Tibial artery (tissue), 4 donors: ENCODE results near the gene MX1.

Source experiments
- DNase-seq, 2 donors: peaks; one replicate each; pipeline ENCODE4 v3.0.0-alpha.2; 2019
- H3K27ac ChIP-seq, 2 donors: fragments of 200-600 bp; sonication (generic) in 1 of 2; 1 replicate in 1 of 2; 2 replicates in 1 of 2; pipeline ENCODE4 v1.5.1; 2018 to 2019; ENCODE audit warnings: mild to moderate bottlenecking in 1 of 2
- H3K27me3 ChIP-seq, 2 donors: fragments of 200-600 bp; sonication (generic) in 1 of 2; one replicate each; pipeline versions ENCODE4 v1.5.1 to v1.6.0; 2016 to 2019
- H3K36me3 ChIP-seq, 3 donors: fragments of 200-600 bp; sonication (generic) in 2 of 3; one replicate each; pipeline ENCODE4 v1.5.1; 2016 to 2019; ENCODE audit warnings: mild to moderate bottlenecking in 2 of 3
- H3K4me1 ChIP-seq, 4 donors: fragments of 200-600 bp; sonication (generic) in 2 of 4; 1 replicate in 3 of 4; 2 replicates in 1 of 4; pipeline ENCODE4 v1.5.1; 2016 to 2019
- H3K4me3 ChIP-seq, 2 donors: fragments of 200-600 bp; sonication (generic) in 1 of 2; 1 replicate in 1 of 2; 2 replicates in 1 of 2; pipeline ENCODE4 v1.5.1; 2018 to 2019; ENCODE audit warnings: mild to moderate bottlenecking in 2 of 2
- H3K9me3 ChIP-seq, 3 donors: fragments of 200-600 bp; sonication (generic) in 1 of 3; one replicate each; pipeline ENCODE4 v1.5.1; 2016 to 2019
- intact Hi-C: fragments of 100-400 bp; cut with DNase I; formaldehyde crosslinking; loops from one replicate; pipeline ENCODE4 v1.15.0; 2023; ENCODE audit warnings: low total_unique reads
- TF ChIP-seq, protein P1 (sequence below), 2 experiments: fragments of 200-600 bp in 1 of 2; fragments of 450-650 bp in 1 of 2; IDR thresholded peaks; one replicate each; pipeline ENCODE4 v1.5.1; 2017 to 2019; ENCODE audit warnings: antibody characterized with exemption in 2 of 2, mild to moderate bottlenecking in 1 of 2, moderate library complexity in 1 of 2

MX1 gene

DNA sequence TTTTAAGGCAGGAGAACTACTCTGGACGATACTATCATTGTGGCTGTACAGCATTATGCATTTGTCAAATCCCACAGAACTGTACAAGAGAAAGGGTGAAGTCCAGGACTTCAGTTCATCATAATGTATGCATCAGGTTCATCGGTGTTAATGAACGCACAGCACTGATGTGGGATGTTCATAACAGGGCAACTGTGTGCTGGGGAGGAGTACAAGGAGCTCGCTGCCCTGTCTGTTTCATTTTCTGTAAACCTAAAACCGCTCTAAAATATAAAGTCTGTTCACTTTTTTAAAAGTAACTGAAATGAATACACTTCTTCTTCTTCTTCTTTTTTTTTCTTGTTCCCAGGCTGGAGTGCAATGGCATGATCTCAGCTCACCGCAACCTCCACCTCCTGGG lies 56.9 kb downstream of the MX1 start:
- H3K4me1 ChIP-seq: peaks cover 0 to 15% (median 3%) of the 10 kb centered on the region in 4 donors
- TF ChIP-seq, protein P1, sequence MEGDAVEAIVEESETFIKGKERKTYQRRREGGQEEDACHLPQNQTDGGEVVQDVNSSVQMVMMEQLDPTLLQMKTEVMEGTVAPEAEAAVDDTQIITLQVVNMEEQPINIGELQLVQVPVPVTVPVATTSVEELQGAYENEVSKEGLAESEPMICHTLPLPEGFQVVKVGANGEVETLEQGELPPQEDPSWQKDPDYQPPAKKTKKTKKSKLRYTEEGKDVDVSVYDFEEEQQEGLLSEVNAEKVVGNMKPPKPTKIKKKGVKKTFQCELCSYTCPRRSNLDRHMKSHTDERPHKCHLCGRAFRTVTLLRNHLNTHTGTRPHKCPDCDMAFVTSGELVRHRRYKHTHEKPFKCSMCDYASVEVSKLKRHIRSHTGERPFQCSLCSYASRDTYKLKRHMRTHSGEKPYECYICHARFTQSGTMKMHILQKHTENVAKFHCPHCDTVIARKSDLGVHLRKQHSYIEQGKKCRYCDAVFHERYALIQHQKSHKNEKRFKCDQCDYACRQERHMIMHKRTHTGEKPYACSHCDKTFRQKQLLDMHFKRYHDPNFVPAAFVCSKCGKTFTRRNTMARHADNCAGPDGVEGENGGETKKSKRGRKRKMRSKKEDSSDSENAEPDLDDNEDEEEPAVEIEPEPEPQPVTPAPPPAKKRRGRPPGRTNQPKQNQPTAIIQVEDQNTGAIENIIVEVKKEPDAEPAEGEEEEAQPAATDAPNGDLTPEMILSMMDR (IDR thresholded peaks at IDR 0.05): no peak
- no peak overlapping the region for H3K27ac ChIP-seq
- no peak for DNase-seq
- H3K4me3 ChIP-seq: no peak overlapping the region
- H3K27me3 ChIP-seq: peaks cover 0 to 24% of the 10 kb centered on the region in 2 donors
- peaks cover 0 to 3% (median 0%) of the 10 kb centered on the region in 3 donors for H3K36me3 ChIP-seq
- intact Hi-C loops: no loop called here
- no peaks in the 10 kb centered on the region for H3K9me3 ChIP-seq

DNA sequence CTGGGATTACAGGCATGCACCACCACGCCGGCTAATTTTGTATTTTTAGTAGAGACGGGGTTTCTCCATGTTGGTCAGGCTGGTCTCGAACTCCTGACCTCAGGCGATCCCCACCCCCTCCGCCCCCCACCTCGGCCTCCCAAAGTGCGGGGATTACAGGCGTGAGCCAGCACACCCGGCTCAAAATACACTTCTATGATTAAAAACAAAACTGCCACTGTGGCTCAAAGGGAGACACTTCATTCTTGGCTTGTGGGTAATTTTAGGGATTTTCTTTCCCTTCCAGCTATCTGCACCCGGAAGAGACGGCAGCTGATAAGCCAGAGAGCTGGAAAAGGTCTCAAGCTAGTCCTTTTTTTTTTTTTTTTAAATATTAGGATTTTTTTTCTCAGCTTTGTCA lies 57.4 kb downstream of the MX1 start:
- no peak for DNase-seq
- intact Hi-C loops: no loop called here
- TF ChIP-seq, protein P1 (IDR thresholded peaks at IDR 0.05): no peak
- H3K4me3 ChIP-seq: no peak overlapping the region
- peaks cover 0 to 20% of the 10 kb centered on the region in 2 donors for H3K27me3 ChIP-seq
- H3K27ac ChIP-seq: no peak overlapping the region
- peaks cover 0 to 15% (median 1%) of the 10 kb centered on the region in 4 donors for H3K4me1 ChIP-seq
- no peaks in the 10 kb centered on the region for H3K9me3 ChIP-seq
- H3K36me3 ChIP-seq: peaks cover 0 to 8% (median 0%) of the 10 kb centered on the region in 3 donors

- H3K27me3 ChIP-seq: peaks cover 0 to 20% of the 10 kb centered on the region in 2 donors
- no peaks in the 10 kb centered on the region for H3K9me3 ChIP-seq
- intact Hi-C loops: no loop called here
- no peak for DNase-seq
- TF ChIP-seq, protein P1 (IDR thresholded peaks at IDR 0.05): no peak
- peaks cover 0 to 8% (median 0%) of the 10 kb centered on the region in 3 donors for H3K36me3 ChIP-seq
- H3K4me3 ChIP-seq: no peak overlapping the region
- no peak overlapping the region for H3K27ac ChIP-seq
- peaks cover 0 to 15% (median 0%) of the 10 kb centered on the region in 4 donors for H3K4me1 ChIP-seq
Observed at GRCh38 chr21:41483973-41484372, 57.9 kb downstream of the MX1 start.

DNA sequence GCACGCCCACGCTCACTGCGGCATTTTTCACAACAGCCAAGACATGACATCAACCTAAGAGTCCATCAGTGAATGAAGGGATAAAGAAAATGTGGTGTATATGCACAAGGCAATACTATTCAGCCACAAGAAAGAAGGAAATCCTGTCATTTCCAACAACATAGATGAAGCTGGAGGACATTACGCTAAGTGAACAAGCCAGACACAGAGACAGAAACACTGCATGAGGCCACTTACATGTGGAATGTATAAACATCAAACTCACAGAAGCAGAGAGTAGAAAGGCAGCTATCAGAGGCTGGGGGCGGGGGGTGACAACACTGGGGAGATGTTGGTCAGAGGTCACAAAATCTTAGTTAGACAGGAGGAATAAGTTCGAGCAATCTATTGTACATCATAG lies 61.0 kb downstream of the MX1 start:
- peaks cover 0 to 15% (median 0%) of the 10 kb centered on the region in 4 donors for H3K4me1 ChIP-seq
- TF ChIP-seq, protein P1 (IDR thresholded peaks at IDR 0.05): no peak

GRCh38 chr21:41488080-41488479 lies 62.0 kb downstream of the MX1 start:
- Histone ChIP-seq H3K9me3 (no peaks in the 10 kb centered on the region), H3K27ac (no peak overlapping the region), H3K4me1 (peaks cover 0 to 15% (median 0%) of the 10 kb centered on the region in 4 donors), H3K27me3 (peaks cover 0 to 14% of the 10 kb centered on the region in 2 donors), H3K36me3 (peaks cover 0 to 8% (median 0%) of the 10 kb centered on the region in 3 donors), H3K4me3 (no peak overlapping the region)
- TF ChIP-seq, protein P1 (IDR thresholded peaks at IDR 0.05): no peak
- intact Hi-C loops: no loop called here
- DNase-seq: no peak

More for the DNA sequence above, 61.0 kb downstream of the MX1 start:
- H3K9me3 ChIP-seq: no peaks in the 10 kb centered on the region
- H3K36me3 ChIP-seq: peaks cover 0 to 8% (median 0%) of the 10 kb centered on the region in 3 donors
- no peak overlapping the region for H3K4me3 ChIP-seq
- intact Hi-C loops: no loop called here
- H3K27ac ChIP-seq: no peak overlapping the region
- DNase-seq: no peak
- peaks cover 0 to 11% of the 10 kb centered on the region in 2 donors for H3K27me3 ChIP-seq

- H3K36me3 ChIP-seq: peaks cover 0 to 8% (median 0%) of the 10 kb centered on the region in 3 donors
Observed at GRCh38 chr21:41489329-41489728, 63.3 kb downstream of the MX1 start.

More at GRCh38 chr21:41489329-41489728, 63.3 kb downstream of the MX1 start:
- peaks cover 0 to 14% of the 10 kb centered on the region in 2 donors for H3K27me3 ChIP-seq
- TF ChIP-seq, protein P1 (IDR thresholded peaks at IDR 0.05): no peak
- no peaks in the 10 kb centered on the region for H3K9me3 ChIP-seq
- no peak overlapping the region for H3K4me3 ChIP-seq
- intact Hi-C loops: no loop called here
- H3K4me1 ChIP-seq: peaks cover 0 to 15% (median 0%) of the 10 kb centered on the region in 4 donors
- DNase-seq: no peak
- H3K27ac ChIP-seq: no peak overlapping the region
